ENCODE measurements around the gene RASGRF1. TPM values are rescaled to one million over a fixed set of nuclear protein-coding genes. Genes with fewer than 3 reads are reported as not detected.

The RASGRF1 gene
- total RNA-seq, 1 experiment from 2014 or later = 0.70 TPM

DNA sequence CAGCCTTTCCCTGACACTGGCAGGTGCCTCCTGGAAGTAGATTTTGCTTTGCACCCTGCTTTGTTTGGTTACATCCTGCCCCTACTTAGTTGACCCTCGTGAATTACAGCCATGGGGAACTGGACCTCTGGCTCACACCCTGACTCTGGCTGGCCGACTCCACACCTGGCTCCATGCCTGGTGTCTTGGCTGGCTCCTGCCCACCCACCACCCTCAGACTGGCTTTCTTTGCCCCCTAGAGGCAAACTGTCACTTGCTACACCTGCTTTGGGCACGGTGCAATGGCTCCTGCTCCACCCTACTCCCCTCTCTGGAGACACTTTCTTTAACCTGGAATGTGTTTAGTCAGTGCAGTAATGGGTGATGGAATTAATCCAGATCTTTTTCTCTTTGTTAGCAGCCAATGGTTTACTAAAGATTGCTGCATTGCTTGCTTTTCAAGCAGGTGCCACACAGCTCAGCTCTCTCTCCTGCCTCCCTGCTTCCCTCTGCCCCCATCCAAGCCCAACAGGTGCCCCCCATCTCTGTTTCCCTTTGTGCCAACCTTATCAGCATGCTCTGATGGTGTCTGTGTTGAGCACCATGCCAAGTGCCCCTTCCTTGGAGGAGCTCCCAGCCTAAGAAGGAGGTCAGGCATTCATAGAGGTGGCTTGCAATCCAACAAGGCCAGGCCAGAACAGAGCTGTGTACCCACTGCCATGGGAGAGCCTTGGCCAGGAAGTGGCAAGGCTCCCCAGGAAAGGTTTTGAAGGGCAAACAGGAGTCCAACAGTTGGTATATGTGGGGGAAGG is 38.4 kb downstream of the RASGRF1 start:
- BruUV-seq (replicated peaks) = no TSS peak
- Mint-ChIP-seq H3K9me3 (ENCODE audit: unreplicated experiment) (no peaks in the 10 kb centered on the region), H3K4me1 (ENCODE audit: insufficient read depth, unreplicated experiment) (no peaks in the 10 kb centered on the region), H3K4me3 (ENCODE audit: unreplicated experiment) (no peak overlapping the region), H3K36me3 (ENCODE audit: insufficient read depth, unreplicated experiment) (peaks cover 4% of the 10 kb centered on the region), H3K27me3 (ENCODE audit: insufficient read depth, unreplicated experiment) (no peaks in the 10 kb centered on the region), H3K27ac (ENCODE audit: low read depth, unreplicated experiment) (no peak overlapping the region)
- TF ChIP-seq, protein P1, sequence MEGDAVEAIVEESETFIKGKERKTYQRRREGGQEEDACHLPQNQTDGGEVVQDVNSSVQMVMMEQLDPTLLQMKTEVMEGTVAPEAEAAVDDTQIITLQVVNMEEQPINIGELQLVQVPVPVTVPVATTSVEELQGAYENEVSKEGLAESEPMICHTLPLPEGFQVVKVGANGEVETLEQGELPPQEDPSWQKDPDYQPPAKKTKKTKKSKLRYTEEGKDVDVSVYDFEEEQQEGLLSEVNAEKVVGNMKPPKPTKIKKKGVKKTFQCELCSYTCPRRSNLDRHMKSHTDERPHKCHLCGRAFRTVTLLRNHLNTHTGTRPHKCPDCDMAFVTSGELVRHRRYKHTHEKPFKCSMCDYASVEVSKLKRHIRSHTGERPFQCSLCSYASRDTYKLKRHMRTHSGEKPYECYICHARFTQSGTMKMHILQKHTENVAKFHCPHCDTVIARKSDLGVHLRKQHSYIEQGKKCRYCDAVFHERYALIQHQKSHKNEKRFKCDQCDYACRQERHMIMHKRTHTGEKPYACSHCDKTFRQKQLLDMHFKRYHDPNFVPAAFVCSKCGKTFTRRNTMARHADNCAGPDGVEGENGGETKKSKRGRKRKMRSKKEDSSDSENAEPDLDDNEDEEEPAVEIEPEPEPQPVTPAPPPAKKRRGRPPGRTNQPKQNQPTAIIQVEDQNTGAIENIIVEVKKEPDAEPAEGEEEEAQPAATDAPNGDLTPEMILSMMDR (IDR thresholded peaks at IDR 0.05; ENCODE audit: unreplicated experiment) = no peak
- POLR2A ChIA-PET = no interaction called here
- intact Hi-C loops (cut with micrococcal nuclease) = no loop called here
- DNase-seq (ENCODE audit: unreplicated experiment) = no peak
- CTCF ChIA-PET = interaction anchor here (0.7 kb wide), 1 partner anchor 461 kb away, joined by 3 read pairs; no protein-coding TSS in a partner anchor

DNA sequence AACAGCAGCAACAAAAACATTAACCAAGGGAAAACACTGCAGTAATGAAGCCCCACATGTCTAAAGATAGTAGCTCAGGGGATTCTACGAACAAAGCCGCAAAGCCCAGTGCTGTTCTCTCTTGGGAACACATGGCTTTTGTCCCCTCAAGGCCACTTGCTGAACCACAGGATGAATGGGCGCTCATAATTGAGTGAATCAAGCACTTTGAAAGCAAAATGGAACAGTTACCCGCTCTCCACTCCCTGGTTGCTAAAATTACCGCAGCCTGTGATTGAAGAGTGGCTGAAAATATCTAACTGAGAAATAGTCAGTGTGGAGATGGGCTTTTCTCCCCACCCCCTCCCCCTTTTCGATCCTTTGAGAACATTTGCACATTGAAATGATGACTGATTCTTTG is 39.6 kb downstream of the RASGRF1 start:
- ChIA-PET POLR2A (no interaction called here), CTCF (no interaction called here)
- DNase-seq (ENCODE audit: unreplicated experiment) = no peak
- no peaks in the 10 kb centered on the region for H3K4me1 Mint-ChIP-seq (ENCODE audit: insufficient read depth, unreplicated experiment)
- intact Hi-C loops (cut with micrococcal nuclease) = no loop called here
- BruUV-seq (replicated peaks) = no TSS peak
- no peaks in the 10 kb centered on the region for H3K27me3 Mint-ChIP-seq (ENCODE audit: insufficient read depth, unreplicated experiment)
- H3K36me3 Mint-ChIP-seq (ENCODE audit: insufficient read depth, unreplicated experiment) = peaks cover 4% of the 10 kb centered on the region
- TF ChIP-seq, protein P1 (IDR thresholded peaks at IDR 0.05; ENCODE audit: unreplicated experiment) = no peak
- H3K27ac Mint-ChIP-seq (ENCODE audit: low read depth, unreplicated experiment) = no peak overlapping the region
- no peak overlapping the region for H3K4me3 Mint-ChIP-seq (ENCODE audit: unreplicated experiment)
- no peaks in the 10 kb centered on the region for H3K9me3 Mint-ChIP-seq (ENCODE audit: unreplicated experiment)

DNA sequence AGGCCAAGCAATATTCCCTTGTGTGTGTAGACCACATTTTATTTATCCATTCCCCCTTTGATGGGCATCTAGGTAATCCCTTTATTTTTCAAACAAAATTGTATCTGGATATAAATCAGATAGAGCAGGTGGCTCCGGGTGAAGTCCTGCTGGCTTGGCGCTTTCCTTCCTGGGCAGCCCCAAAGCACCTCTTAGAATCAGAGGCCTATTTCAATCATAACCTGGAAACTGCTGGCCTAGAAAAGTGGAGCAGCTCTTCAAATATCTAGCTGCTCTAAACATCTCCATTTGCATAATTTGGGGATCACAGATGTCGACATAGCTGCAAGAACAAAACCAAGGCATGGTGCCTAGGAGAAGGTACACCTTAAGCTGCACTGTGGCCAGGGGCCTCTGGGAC is 40.2 kb downstream of the RASGRF1 start:
- H3K9me3 Mint-ChIP-seq (ENCODE audit: unreplicated experiment) = no peaks in the 10 kb centered on the region
- H3K4me3 Mint-ChIP-seq (ENCODE audit: unreplicated experiment) = no peak overlapping the region
- H3K36me3 Mint-ChIP-seq (ENCODE audit: insufficient read depth, unreplicated experiment) = no peaks in the 10 kb centered on the region
- intact Hi-C loops (cut with micrococcal nuclease) = no loop called here
- POLR2A ChIA-PET = no interaction called here
- no peak overlapping the region for H3K27ac Mint-ChIP-seq (ENCODE audit: low read depth, unreplicated experiment)
- H3K27me3 Mint-ChIP-seq (ENCODE audit: insufficient read depth, unreplicated experiment) = no peaks in the 10 kb centered on the region
- TF ChIP-seq, protein P1 (IDR thresholded peaks at IDR 0.05; ENCODE audit: unreplicated experiment) = no peak
- CTCF ChIA-PET = no interaction called here
- DNase-seq (ENCODE audit: unreplicated experiment) = no peak
- BruUV-seq (replicated peaks) = no TSS peak
- H3K4me1 Mint-ChIP-seq (ENCODE audit: insufficient read depth, unreplicated experiment) = no peaks in the 10 kb centered on the region

DNA sequence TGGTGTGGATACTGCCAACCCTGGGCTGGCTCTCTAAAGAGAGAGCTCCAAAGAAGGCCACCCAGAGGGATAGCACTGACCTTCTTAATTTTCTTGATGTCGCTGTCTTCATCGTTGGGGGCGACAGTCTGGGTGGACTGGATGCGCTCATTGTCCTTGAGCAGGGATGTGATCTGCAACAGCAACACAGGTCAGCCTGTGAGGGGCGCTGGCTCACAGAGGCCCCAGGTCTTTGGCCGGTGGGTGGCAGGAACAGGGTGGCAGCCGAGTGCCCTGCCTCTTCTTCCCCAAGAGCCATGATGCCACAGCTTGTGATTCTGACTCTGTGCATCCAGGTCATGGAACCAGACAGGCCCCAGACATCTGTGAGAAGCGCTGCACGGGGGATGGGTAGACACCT is 41.2 kb downstream of the RASGRF1 start:
- ChIA-PET CTCF (interaction anchor here (1.6 kb wide), 2 partner anchors 20 to 135 kb away, joined by 5 to 6 read pairs; no protein-coding TSS in a partner anchor), POLR2A (no interaction called here)
- BruUV-seq (replicated peaks) = no TSS peak
- Mint-ChIP-seq H3K4me1 (ENCODE audit: insufficient read depth, unreplicated experiment) (no peaks in the 10 kb centered on the region), H3K27me3 (ENCODE audit: insufficient read depth, unreplicated experiment) (peaks cover 3% of the 10 kb centered on the region), H3K36me3 (ENCODE audit: insufficient read depth, unreplicated experiment) (no peaks in the 10 kb centered on the region), H3K4me3 (ENCODE audit: unreplicated experiment) (no peak overlapping the region), H3K27ac (ENCODE audit: low read depth, unreplicated experiment) (no peak overlapping the region), H3K9me3 (ENCODE audit: unreplicated experiment) (no peaks in the 10 kb centered on the region)
- TF ChIP-seq, protein P1 (IDR thresholded peaks at IDR 0.05; ENCODE audit: unreplicated experiment) = no peak
- intact Hi-C loops (cut with micrococcal nuclease) = no loop called here
- no peak for DNase-seq (ENCODE audit: unreplicated experiment)
